Prostate gland (tissue), 2 donors: ENCODE measurements around the gene ZFAND4.

Source experiments
- CTCF ChIP-seq, 4 experiments: fragments of 200-600 bp in 2 of 4; fragments of 450-650 bp in 2 of 4; sonication (generic) in 2 of 4; IDR thresholded peaks; 1 replicate in 3 of 4; 2 replicates in 1 of 4; pipeline ENCODE4 v1.5.1; 2016 to 2019; ENCODE audit warnings: antibody characterized with exemption in 4 of 4, mild to moderate bottlenecking in 2 of 4, moderate library complexity in 2 of 4
- POLR2A ChIP-seq: fragments of 450-650 bp; IDR thresholded peaks from one replicate; pipeline ENCODE4 v1.6.1; 2016; ENCODE audit warnings: antibody characterized with exemption, mild to moderate bottlenecking
- POLR2AphosphoS5 ChIP-seq: sonication (generic); formaldehyde crosslinking; IDR thresholded peaks from one replicate; pipeline ENCODE4 v1.6.1; 2017; ENCODE audit warnings: antibody characterized with exemption

GRCh38 chr10:45660876-45661411 lies 11.6 kb downstream of the ZFAND4 start:
- TF ChIP-seq CTCF (IDR thresholded peaks at IDR 0.05), result no peak
- TF ChIP-seq POLR2A, result no peak
- TF ChIP-seq POLR2AphosphoS5, result no peak
